Loucy (cell line): ENCODE measurements around the gene NPEPL1.
A peak's percentile ranks its signal among the peaks of the same experiment; 100 is the strongest.
"Not testable (repeated sequence)": the region's sequence is repeated elsewhere in the genome, so short reads cannot be mapped to it uniquely, and the experiment has no call there.

Experiments
- H2AFZ ChIP-seq: fragments of 200-600 bp; sonication (generic); 2 replicates; pipeline ENCODE4 v1.6.0; 2016; ENCODE audit warnings: antibody characterized with exemption, mild to moderate bottlenecking, low read length, moderate library complexity
- H3F3A ChIP-seq: fragments of 200-600 bp; 2 replicates; pipeline ENCODE4 v1.6.0; 2016; ENCODE audit warnings: antibody characterized with exemption, low read depth, mild to moderate bottlenecking
- H3K27me3 ChIP-seq: fragments of 200-600 bp; sonication (generic); 2 replicates; pipeline ENCODE4 v1.6.1; 2014; ENCODE audit warnings: low read length, mild to moderate bottlenecking; ENCODE audit not compliant: insufficient read depth, poor library complexity, severe bottlenecking
- H3K36me3 ChIP-seq: fragments of 200-600 bp; sonication (generic); 2 replicates; pipeline ENCODE4 v1.6.1; 2016; ENCODE audit warnings: low read length; ENCODE audit not compliant: insufficient read depth
- H3K4me1 ChIP-seq: fragments of 200-600 bp; sonication (generic); 2 replicates; pipeline ENCODE4 v1.5.1; 2014; ENCODE audit warnings: low read length, mild to moderate bottlenecking; ENCODE audit not compliant: insufficient read depth, poor library complexity, severe bottlenecking
- H3K4me2 ChIP-seq: fragments of 200-600 bp; sonication (generic); 2 replicates; pipeline ENCODE4 v1.6.0; 2014; ENCODE audit warnings: antibody characterized with exemption, low read length, low read depth, mild to moderate bottlenecking; ENCODE audit not compliant: poor library complexity, severe bottlenecking
- H3K4me3 ChIP-seq: fragments of 200-600 bp; sonication (generic); 2 replicates; pipeline ENCODE4 v1.5.1; 2014; ENCODE audit warnings: low read length, mild to moderate bottlenecking, mixed read lengths; ENCODE audit not compliant: poor library complexity, severe bottlenecking
- H3K79me2 ChIP-seq: fragments of 200-600 bp; sonication (generic); 2 replicates; pipeline ENCODE4 v1.6.1; 2014; ENCODE audit warnings: low read length; ENCODE audit not compliant: insufficient read depth
- H3K9ac ChIP-seq: fragments of 200-600 bp; sonication (generic); 2 replicates; pipeline ENCODE4 v1.6.0; 2014; ENCODE audit warnings: mild to moderate bottlenecking, low read depth, low read length, moderate library complexity; ENCODE audit not compliant: poor library complexity, severe bottlenecking
- H3K9me2 ChIP-seq: fragments of 200-600 bp; sonication (generic); replicated peaks from 2 replicates; pipeline ENCODE4 v1.6.1; 2016; ENCODE audit warnings: low read depth, low read length, mixed read lengths
- H3K9me3 ChIP-seq: fragments of 200-600 bp; sonication (generic); 2 replicates; pipeline ENCODE4 v1.6.1; 2014; ENCODE audit warnings: mild to moderate bottlenecking, antibody characterized with exemption, low read length, low read depth; ENCODE audit not compliant: insufficient read depth
- H4K20me1 ChIP-seq: fragments of 200-600 bp; sonication (generic); 2 replicates; pipeline ENCODE4 v1.6.0; 2014; ENCODE audit warnings: antibody characterized with exemption, low read length, mild to moderate bottlenecking; ENCODE audit not compliant: insufficient read depth, poor library complexity, severe bottlenecking
- EZH2phosphoT487 ChIP-seq: fragments of 200-600 bp; IDR thresholded peaks from 2 replicates; pipeline ENCODE4 v1.6.1; 2018; ENCODE audit warnings: antibody characterized with exemption, mild to moderate bottlenecking, moderate library complexity, borderline replicate concordance
- TF ChIP-seq, protein P1 (sequence below): fragments of 200-600 bp; sonication (generic); conservative IDR thresholded peaks from 2 replicates; pipeline ENCODE4 v1.5.1; 2014; ENCODE audit warnings: mild to moderate bottlenecking, antibody characterized with exemption, low read length

Gene NPEPL1

DNA sequence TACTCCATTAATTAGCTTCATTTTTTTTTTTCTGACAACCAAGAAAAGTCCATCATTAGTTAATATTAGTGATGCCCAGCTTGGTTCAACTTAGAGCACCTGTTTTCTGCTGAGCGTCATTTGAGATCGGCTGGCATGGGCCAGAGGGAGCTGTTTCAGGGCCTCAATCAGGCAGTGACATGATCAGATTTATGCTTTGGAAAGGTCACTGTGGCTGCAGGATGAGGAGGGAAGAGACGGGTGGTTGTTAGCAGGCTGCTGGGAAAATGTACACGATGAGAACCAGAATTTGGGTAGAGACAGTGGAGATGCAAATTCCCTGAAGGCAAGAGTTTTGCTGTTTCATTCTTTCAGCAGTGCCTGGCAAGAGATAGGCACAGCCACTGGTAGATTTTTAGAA is 45.9 kb upstream of the NPEPL1 start:
- Histone ChIP-seq H3K36me3 (no peaks in the 10 kb centered on the region), H3K4me1 (peaks cover 4% of the 10 kb centered on the region), H3F3A (no peaks in the 10 kb centered on the region), H3K4me3 (no peak overlapping the region), H2AFZ (no peak overlapping the region), H3K9me2 (no peaks in the 10 kb centered on the region), H3K79me2 (peaks cover 6% of the 10 kb centered on the region), H3K9me3 (no peaks in the 10 kb centered on the region), H3K4me2 (no peak overlapping the region), H4K20me1 (peaks cover 4% of the 10 kb centered on the region), H3K9ac (no peak overlapping the region), H3K27me3 (no peaks in the 10 kb centered on the region)
- TF ChIP-seq, protein P1, sequence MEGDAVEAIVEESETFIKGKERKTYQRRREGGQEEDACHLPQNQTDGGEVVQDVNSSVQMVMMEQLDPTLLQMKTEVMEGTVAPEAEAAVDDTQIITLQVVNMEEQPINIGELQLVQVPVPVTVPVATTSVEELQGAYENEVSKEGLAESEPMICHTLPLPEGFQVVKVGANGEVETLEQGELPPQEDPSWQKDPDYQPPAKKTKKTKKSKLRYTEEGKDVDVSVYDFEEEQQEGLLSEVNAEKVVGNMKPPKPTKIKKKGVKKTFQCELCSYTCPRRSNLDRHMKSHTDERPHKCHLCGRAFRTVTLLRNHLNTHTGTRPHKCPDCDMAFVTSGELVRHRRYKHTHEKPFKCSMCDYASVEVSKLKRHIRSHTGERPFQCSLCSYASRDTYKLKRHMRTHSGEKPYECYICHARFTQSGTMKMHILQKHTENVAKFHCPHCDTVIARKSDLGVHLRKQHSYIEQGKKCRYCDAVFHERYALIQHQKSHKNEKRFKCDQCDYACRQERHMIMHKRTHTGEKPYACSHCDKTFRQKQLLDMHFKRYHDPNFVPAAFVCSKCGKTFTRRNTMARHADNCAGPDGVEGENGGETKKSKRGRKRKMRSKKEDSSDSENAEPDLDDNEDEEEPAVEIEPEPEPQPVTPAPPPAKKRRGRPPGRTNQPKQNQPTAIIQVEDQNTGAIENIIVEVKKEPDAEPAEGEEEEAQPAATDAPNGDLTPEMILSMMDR = no peak
- TF ChIP-seq EZH2phosphoT487 = no peak

DNA sequence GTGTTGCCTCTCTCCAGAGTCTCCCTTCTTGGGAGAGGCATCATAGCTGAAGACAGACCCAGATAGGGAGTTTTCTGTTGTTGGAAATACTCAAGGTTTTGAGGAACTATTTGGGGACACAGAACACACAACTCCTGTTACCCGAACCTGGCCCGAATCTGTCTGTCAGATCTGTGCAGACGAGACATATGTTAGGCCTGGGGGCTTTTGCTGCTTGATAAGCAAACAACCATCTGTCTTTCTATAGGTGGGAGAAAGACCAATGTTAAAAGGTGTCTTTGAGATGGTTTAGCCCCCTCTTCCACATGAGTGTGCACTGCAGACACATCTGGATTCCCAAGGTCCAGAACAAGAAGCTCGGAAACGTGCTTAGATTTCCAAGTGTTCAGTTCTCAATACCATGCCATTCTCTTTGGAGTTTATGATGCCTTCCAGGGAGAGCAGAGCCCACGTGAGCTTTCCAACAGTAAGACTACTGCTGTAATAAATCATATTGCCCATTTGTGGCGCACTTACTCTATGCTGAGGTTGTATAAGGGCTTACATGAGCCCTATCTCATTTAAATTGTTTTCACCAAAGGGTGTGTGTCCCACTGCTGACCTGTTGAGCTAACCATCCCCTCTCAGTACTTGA is 45.3 kb upstream of the NPEPL1 start:
- Histone ChIP-seq H3F3A (no peaks in the 10 kb centered on the region), H3K9ac (no peak overlapping the region), H3K36me3 (no peaks in the 10 kb centered on the region), H3K4me1 (peaks cover 4% of the 10 kb centered on the region), H3K4me2 (no peak overlapping the region), H3K27me3 (no peaks in the 10 kb centered on the region), H3K9me3 (no peaks in the 10 kb centered on the region), H4K20me1 (peaks cover 9% of the 10 kb centered on the region), H3K9me2 (no peaks in the 10 kb centered on the region), H3K79me2 (peaks cover 12% of the 10 kb centered on the region), H2AFZ (no peak overlapping the region), H3K4me3 (no peak overlapping the region)
- TF ChIP-seq, protein P1 = peak; percentile 44
- TF ChIP-seq EZH2phosphoT487 = no peak

DNA sequence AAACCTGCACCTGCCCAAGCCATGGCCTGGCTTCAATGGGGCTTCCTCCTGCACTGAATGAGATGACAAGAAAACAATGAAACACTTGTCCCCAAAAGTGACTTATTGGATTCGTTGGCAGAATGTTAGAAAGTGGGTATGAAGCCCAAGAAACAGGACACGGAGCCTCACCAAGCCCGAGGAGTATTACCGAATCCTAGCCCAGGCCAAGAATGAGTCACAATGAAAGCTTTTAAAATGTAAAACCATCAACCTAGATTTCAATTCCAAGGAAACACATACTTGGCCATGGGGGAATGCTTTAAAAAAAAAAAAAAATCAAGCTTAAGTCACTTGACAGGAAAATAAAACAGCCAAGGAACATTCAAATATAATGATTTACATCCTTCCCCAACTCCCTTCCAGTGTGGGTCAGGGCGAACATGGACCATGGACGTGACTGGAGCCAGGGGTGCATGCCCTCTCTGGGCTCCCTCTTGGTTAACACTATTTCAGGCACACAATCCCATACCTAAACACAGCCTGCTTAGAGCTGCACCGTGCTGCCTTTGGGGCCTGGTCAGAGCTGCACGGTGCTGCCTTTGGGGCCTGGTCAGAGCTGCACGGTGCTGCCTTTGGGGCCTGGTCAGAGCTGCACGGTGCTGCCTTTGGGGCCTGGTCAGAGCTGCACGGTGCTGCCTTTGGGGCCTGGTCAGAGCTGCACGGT is 44.7 kb upstream of the NPEPL1 start:
- H3K4me1 ChIP-seq = peaks cover 7% of the 10 kb centered on the region
- no peaks in the 10 kb centered on the region for H3K36me3 ChIP-seq
- no peak overlapping the region for H2AFZ ChIP-seq
- no peak for TF ChIP-seq EZH2phosphoT487
- TF ChIP-seq, protein P1 = no peak
- no peak overlapping the region for H3K4me2 ChIP-seq
- no peaks in the 10 kb centered on the region for H3K27me3 ChIP-seq
- no peak overlapping the region for H3K4me3 ChIP-seq
- H3K9ac ChIP-seq = no peak overlapping the region
- H3K9me2 ChIP-seq = no peaks in the 10 kb centered on the region
- no peaks in the 10 kb centered on the region for H3K9me3 ChIP-seq
- peaks cover 19% of the 10 kb centered on the region for H3K79me2 ChIP-seq
- no peaks in the 10 kb centered on the region for H3F3A ChIP-seq
- H4K20me1 ChIP-seq = peaks cover 14% of the 10 kb centered on the region

DNA sequence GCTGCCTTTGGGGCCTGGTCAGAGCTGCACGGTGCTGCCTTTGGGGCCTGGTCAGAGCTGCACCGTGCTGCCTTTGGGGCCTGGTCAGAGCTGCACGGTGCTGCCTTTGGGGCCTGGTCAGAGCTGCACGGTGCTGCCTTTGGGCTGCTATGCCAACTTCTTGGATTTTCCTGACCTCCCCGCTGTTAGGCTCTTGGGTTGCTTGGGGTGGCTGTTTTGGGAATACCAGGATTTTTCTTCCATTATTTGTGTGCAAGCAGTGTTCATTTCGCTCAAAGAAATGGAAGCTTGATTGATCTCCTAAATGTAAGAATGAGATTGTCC is 44.1 kb upstream of the NPEPL1 start:
- H3K36me3 ChIP-seq, H2AFZ ChIP-seq, H3F3A ChIP-seq, H3K4me3 ChIP-seq, H3K9ac ChIP-seq, H3K27me3 ChIP-seq, H3K9me2 ChIP-seq, H3K9me3 ChIP-seq, H3K4me2 ChIP-seq: not testable (repeated sequence)
- H3K79me2 ChIP-seq = peaks cover 24% of the 10 kb centered on the region
- H3K4me1 ChIP-seq = peaks cover 12% of the 10 kb centered on the region
- peaks cover 19% of the 10 kb centered on the region for H4K20me1 ChIP-seq
